Activated CD4-positive, alpha-beta memory T cell treated with anti-CD3 and anti-CD28 coated beads for 36 hours (primary cell): ENCODE results near the gene ACTL8. TPM values are rescaled to one million over a fixed set of nuclear protein-coding genes. Genes with fewer than 3 reads are reported as not detected.
A peak's percentile ranks its signal among the peaks of the same experiment; 100 is the strongest.

Experiments used
- CTCF ChIA-PET: fragments of 350-600 bp; sonication (Branson Sonifier 250); formaldehyde crosslinking; loops from one replicate; lab custom pipeline; 2021; ENCODE audit warnings: antibody characterized with exemption, inconsistent platforms; lab: Charles Lee
- POLR2A ChIA-PET: fragments of 350-600 bp; sonication (Branson Sonifier 250); formaldehyde crosslinking; loops from one replicate; lab custom pipeline; 2021; ENCODE audit warnings: antibody characterized with exemption; lab: Charles Lee
- DNase-seq: peaks from one replicate; pipeline ENCODE4 v3.0.0-alpha.2; 2020
- H3K27ac Mint-ChIP-seq: one replicate; pipeline ENCODE4 v1.8.0; 2021; ENCODE audit warnings: mixed read lengths
- H3K27me3 Mint-ChIP-seq: one replicate; pipeline ENCODE4 v1.8.0; 2021; ENCODE audit warnings: mixed read lengths
- H3K36me3 Mint-ChIP-seq: one replicate; pipeline ENCODE4 v1.8.0; 2021; ENCODE audit warnings: mixed read lengths
- H3K4me1 Mint-ChIP-seq: one replicate; pipeline ENCODE4 v1.8.0; 2021; ENCODE audit warnings: low read depth, mixed read lengths
- H3K4me3 Mint-ChIP-seq: one replicate; pipeline ENCODE4 v1.8.0; 2021; ENCODE audit warnings: mild to moderate bottlenecking, mixed read lengths
- H3K9me3 Mint-ChIP-seq: one replicate; pipeline ENCODE4 v1.8.0; 2021; ENCODE audit warnings: mixed read lengths
- intact Hi-C: fragments of 100-400 bp; cut with micrococcal nuclease; formaldehyde crosslinking; loops from one replicate; pipeline ENCODE4 v1.15.1; 2023
- total RNA-seq, 2 experiments: library from RNA; stranded (reverse); gene quantifications; one replicate each; pipeline ENCODE4 v1.2.3, GENCODE V29; 2021

ACTL8 gene
- total RNA-seq, 2 experiments from 2014 or later, result not detected

DNA sequence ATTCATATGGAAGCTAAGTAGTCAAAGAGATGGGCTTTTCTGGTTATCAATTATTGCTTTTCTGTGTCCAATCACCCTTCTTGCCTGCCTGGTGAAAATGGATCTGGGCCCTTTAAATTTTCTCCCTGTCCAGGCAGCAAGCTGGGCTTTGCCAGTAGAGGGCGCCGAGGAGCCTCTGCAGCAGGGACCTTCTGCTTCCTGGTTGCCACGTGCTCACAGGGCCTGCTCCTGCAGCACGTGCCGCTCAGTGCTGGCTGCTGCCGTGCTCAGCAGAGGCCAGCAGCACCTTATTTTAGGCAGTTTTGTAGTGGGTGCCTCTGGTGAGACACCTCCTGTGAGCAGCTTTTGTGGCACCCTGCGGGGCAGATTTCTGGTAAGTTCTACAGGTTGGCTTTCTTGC is 4.0 kb downstream of the ACTL8 start:
- ChIA-PET POLR2A (no interaction called here), CTCF (no interaction called here)
- Mint-ChIP-seq H3K9me3 (peaks cover 53% of the 10 kb centered on the region), H3K36me3 (peaks cover 16% of the 10 kb centered on the region), H3K27me3 (no peaks in the 10 kb centered on the region), H3K4me1 (no peaks in the 10 kb centered on the region), H3K4me3 (no peak overlapping the region), H3K27ac (no peak overlapping the region)
- peak; percentile 9 for DNase-seq
- intact Hi-C loops, result no loop called here

- H3K27ac Mint-ChIP-seq, result no peak overlapping the region
- CTCF ChIA-PET, result no interaction called here
- peaks cover 11% of the 10 kb centered on the region for H3K36me3 Mint-ChIP-seq
- DNase-seq, result no peak
- intact Hi-C loops, result no loop called here
- H3K4me3 Mint-ChIP-seq, result no peak overlapping the region
- H3K4me1 Mint-ChIP-seq, result no peaks in the 10 kb centered on the region
- peaks cover 36% of the 10 kb centered on the region for H3K9me3 Mint-ChIP-seq
- peaks cover 10% of the 10 kb centered on the region for H3K27me3 Mint-ChIP-seq
- POLR2A ChIA-PET, result no interaction called here
Measured at GRCh38 chr1:17762313-17762712, 7.2 kb downstream of the ACTL8 start.

DNA sequence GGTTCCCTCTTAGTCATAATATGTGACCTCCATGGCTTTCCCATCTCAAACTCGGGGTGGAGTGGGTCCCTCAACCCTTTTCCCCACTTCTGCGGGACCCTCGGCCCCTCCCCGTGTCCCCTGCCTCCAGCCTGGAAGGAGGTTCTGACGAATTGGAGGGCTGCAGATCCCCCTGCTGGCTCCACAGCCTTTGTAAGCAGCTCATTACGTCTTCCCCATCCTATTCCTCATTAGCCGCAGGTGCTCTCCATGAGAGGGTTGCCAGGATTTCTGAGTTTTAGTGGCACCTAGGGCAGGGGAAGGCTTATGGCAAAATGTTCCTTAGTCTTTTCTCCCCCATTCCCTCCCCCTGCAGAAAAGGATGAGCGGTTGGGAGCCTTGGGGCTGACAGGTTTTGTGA is 8.3 kb downstream of the ACTL8 start:
- no peak overlapping the region for H3K27ac Mint-ChIP-seq
- intact Hi-C loops, result no loop called here
- H3K36me3 Mint-ChIP-seq, result peaks cover 11% of the 10 kb centered on the region
- peaks cover 25% of the 10 kb centered on the region for H3K9me3 Mint-ChIP-seq
- H3K4me1 Mint-ChIP-seq, result no peaks in the 10 kb centered on the region
- peaks cover 12% of the 10 kb centered on the region for H3K27me3 Mint-ChIP-seq
- no peak for DNase-seq
- CTCF ChIA-PET, result no interaction called here
- H3K4me3 Mint-ChIP-seq, result no peak overlapping the region
- POLR2A ChIA-PET, result no interaction called here

- POLR2A ChIA-PET, result no interaction called here
- Mint-ChIP-seq H3K36me3 (peaks cover 10% of the 10 kb centered on the region), H3K4me1 (no peaks in the 10 kb centered on the region), H3K4me3 (no peak overlapping the region), H3K27ac (no peak overlapping the region), H3K9me3 (peaks cover 20% of the 10 kb centered on the region), H3K27me3 (peaks cover 12% of the 10 kb centered on the region)
- CTCF ChIA-PET, result no interaction called here
- no peak for DNase-seq
- intact Hi-C loops, result no loop called here
Measured at GRCh38 chr1:17763995-17764394, 8.9 kb downstream of the ACTL8 start.

- ChIA-PET POLR2A (no interaction called here), CTCF (no interaction called here)
- Mint-ChIP-seq H3K4me3 (no peak overlapping the region), H3K36me3 (peaks cover 7% of the 10 kb centered on the region), H3K27ac (no peak overlapping the region), H3K9me3 (peaks cover 14% of the 10 kb centered on the region), H3K4me1 (no peaks in the 10 kb centered on the region), H3K27me3 (peaks cover 12% of the 10 kb centered on the region)
- DNase-seq, result no peak
- intact Hi-C loops, result no loop called here
Measured at GRCh38 chr1:17764591-17764990, 9.5 kb downstream of the ACTL8 start.

- no peak overlapping the region for H3K27ac Mint-ChIP-seq
- ChIA-PET POLR2A (no interaction called here), CTCF (no interaction called here)
Measured at GRCh38 chr1:17765444-17766411, 10.6 kb downstream of the ACTL8 start.

DNA sequence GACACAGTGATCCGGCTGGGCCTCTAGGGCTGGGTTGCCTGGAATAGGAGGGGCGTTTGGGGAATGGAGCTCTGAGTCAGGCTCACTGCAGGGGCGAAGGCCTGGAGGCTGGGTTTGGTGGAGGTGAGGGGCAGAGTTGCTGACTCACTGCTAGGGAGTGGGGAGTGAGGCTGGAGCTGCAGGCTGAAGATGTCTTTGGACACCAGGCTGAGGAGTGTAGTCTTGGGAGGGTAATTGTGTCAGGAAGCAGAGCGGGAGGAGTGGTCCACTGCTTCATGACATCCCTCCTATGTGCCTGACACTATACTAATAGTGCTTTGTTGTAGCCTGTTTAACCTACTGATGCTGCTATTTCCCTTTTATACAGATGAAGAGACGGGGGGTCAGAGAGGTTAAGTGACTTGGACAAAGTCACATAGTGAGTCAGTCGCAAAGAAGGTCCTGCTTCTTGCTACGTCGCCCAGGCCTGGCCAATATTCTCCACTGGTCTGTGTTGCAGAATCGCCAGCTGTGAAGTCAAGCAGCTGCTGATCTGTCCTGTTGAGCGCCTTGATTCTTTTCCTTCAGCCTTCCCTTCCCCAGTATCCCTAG is 13.6 kb downstream of the ACTL8 start:
- DNase-seq, result no peak
- CTCF ChIA-PET, result no interaction called here
- no peaks in the 10 kb centered on the region for H3K4me1 Mint-ChIP-seq
- intact Hi-C loops, result no loop called here
- H3K27me3 Mint-ChIP-seq, result peaks cover 14% of the 10 kb centered on the region
- H3K36me3 Mint-ChIP-seq, result no peaks in the 10 kb centered on the region
- H3K4me3 Mint-ChIP-seq, result no peak overlapping the region
- H3K9me3 Mint-ChIP-seq, result no peaks in the 10 kb centered on the region
- POLR2A ChIA-PET, result no interaction called here
- H3K27ac Mint-ChIP-seq, result no peak overlapping the region

More at GRCh38 chr1:17765444-17766411, 10.6 kb downstream of the ACTL8 start:
- H3K27me3 Mint-ChIP-seq, result peaks cover 14% of the 10 kb centered on the region
- peaks cover 4% of the 10 kb centered on the region for H3K9me3 Mint-ChIP-seq
- intact Hi-C loops, result no loop called here
- no peak for DNase-seq
- H3K4me3 Mint-ChIP-seq, result no peak overlapping the region
- no peaks in the 10 kb centered on the region for H3K4me1 Mint-ChIP-seq
- H3K36me3 Mint-ChIP-seq, result no peaks in the 10 kb centered on the region

DNA sequence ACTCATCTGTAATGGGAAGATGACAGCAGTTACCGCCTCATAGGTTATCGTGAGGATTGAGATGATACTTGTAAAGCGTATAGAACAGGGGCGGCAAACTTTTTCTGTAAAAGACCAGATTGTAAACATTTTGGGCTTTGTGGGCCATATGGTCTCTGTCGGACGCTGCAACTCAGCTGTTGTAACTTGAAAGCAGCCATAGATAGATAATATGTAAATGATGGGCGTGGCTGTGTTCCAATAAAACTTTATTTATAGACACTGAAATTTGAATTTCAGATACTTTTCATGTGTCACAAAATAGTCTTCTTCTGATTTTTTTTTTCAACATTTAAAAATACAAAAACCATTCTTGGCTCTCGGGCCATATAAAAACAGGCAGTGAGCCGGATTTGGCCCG is 15.8 kb downstream of the ACTL8 start:
- intact Hi-C loops, result no loop called here
- Mint-ChIP-seq H3K27ac (no peak overlapping the region), H3K9me3 (no peaks in the 10 kb centered on the region), H3K4me3 (no peak overlapping the region), H3K4me1 (no peaks in the 10 kb centered on the region), H3K36me3 (no peaks in the 10 kb centered on the region), H3K27me3 (peaks cover 11% of the 10 kb centered on the region)
- CTCF ChIA-PET, result no interaction called here
- no peak for DNase-seq
- POLR2A ChIA-PET, result no interaction called here

- Mint-ChIP-seq H3K27me3 (peaks cover 2% of the 10 kb centered on the region), H3K9me3 (no peaks in the 10 kb centered on the region), H3K4me1 (no peaks in the 10 kb centered on the region), H3K27ac (no peak overlapping the region), H3K4me3 (no peak overlapping the region), H3K36me3 (no peaks in the 10 kb centered on the region)
- ChIA-PET POLR2A (no interaction called here), CTCF (no interaction called here)
- DNase-seq, result no peak
- intact Hi-C loops, result no loop called here
Measured at GRCh38 chr1:17772615-17773212, 17.6 kb downstream of the ACTL8 start.

- Mint-ChIP-seq H3K27me3 (peaks cover 2% of the 10 kb centered on the region), H3K27ac (no peak overlapping the region), H3K4me1 (no peaks in the 10 kb centered on the region), H3K9me3 (no peaks in the 10 kb centered on the region), H3K36me3 (no peaks in the 10 kb centered on the region), H3K4me3 (no peak overlapping the region)
- CTCF ChIA-PET, result no interaction called here
- POLR2A ChIA-PET, result no interaction called here
- intact Hi-C loops, result no loop called here
- no peak for DNase-seq
Measured at GRCh38 chr1:17773591-17774326, 18.6 kb downstream of the ACTL8 start.

DNA sequence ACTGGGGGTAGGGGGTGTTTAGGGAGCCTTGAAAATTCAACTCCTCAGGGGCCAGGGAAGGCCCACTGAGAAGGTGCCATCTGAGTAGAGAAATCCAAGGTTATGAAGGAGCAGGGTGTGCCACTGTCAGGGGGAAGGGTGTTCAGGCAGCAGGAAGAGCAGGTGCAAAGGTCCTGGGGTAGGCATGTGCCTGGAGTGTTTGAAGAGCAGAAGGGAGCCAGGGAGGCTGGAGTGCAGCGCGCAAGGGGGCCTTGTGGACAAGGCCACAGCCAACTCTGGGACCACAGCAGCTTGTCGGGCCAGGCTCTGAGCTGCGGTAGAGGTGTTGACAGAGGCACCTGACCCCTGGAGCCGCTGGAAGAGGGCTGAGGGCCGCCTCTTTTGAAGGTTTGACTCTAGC is 19.3 kb downstream of the ACTL8 start:
- DNase-seq, result no peak
- intact Hi-C loops, result no loop called here
- Mint-ChIP-seq H3K4me3 (no peak overlapping the region), H3K9me3 (no peaks in the 10 kb centered on the region), H3K4me1 (no peaks in the 10 kb centered on the region), H3K36me3 (no peaks in the 10 kb centered on the region), H3K27me3 (peaks cover 2% of the 10 kb centered on the region), H3K27ac (no peak overlapping the region)
- POLR2A ChIA-PET, result no interaction called here
- CTCF ChIA-PET, result no interaction called here

DNA sequence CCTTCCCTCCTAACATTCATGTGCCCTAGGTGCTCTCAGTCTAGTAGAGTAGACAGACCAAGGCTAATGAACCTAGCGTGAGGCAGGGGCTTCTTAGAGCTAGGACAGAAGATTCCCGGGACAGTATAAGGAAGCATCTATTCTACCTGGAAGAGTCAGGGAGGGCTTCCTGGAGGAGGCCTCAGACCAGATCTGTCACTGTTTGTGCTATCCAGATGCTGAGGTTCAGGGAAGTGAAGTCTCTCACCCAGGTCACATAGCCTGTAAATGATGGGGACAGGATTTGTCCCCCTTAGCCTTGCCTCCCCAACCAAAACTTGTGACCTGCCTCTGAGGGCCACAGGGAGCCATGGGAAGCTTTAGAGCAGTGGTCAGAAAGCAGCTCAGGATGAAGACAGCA is 20.7 kb downstream of the ACTL8 start:
- CTCF ChIA-PET, result no interaction called here
- Mint-ChIP-seq H3K4me3 (no peak overlapping the region), H3K36me3 (no peaks in the 10 kb centered on the region), H3K4me1 (no peaks in the 10 kb centered on the region), H3K9me3 (no peaks in the 10 kb centered on the region), H3K27ac (no peak overlapping the region), H3K27me3 (no peaks in the 10 kb centered on the region)
- intact Hi-C loops, result no loop called here
- POLR2A ChIA-PET, result no interaction called here
- DNase-seq, result no peak
